ENCODE results near the gene ADARB2. TPM values are rescaled to one million over a fixed set of nuclear protein-coding genes. Genes with fewer than 3 reads are reported as not detected.

The ADARB2 gene
- total and polyA plus RNA-seq, 4 donors: 0.55 to 0.70 (median 0.59) TPM; not detected in 1

- whole genome bisulfite sequencing: 77% methylated on average over 23 of the region's 23 CpGs
- TF ChIP-seq ZBTB33 (IDR thresholded peaks at IDR 0.05) (no peak), MAX (IDR thresholded peaks at IDR 0.05) (no peak), CTCF (IDR thresholded peaks at IDR 0.05; ENCODE audit: low read depth, low read length, missing input control) (no peak), ATF3 (IDR thresholded peaks at IDR 0.05) (no peak), TAF1 (conservative IDR thresholded peaks at IDR 0.05) (no peak), FOXA2 (IDR thresholded peaks at IDR 0.05) (no peak), HNF4A (conservative IDR thresholded peaks at IDR 0.05) (no peak), REST (IDR thresholded peaks at IDR 0.05) (no peak), JUND (IDR thresholded peaks at IDR 0.05) (no peak), YY1 (IDR thresholded peaks at IDR 0.05) (no peak), RXRA (IDR thresholded peaks at IDR 0.05) (no peak), RAD21 (IDR thresholded peaks at IDR 0.05) (no peak), SP1 (IDR thresholded peaks at IDR 0.05) (no peak), GABPA (IDR thresholded peaks at IDR 0.05 in 1 of 2, conservative IDR thresholded peaks at IDR 0.05 in 1 of 2) (no peak)
These were observed 269.8 kb downstream of the ADARB2 start for GRCh38 chr10:1467334-1468076.

More at GRCh38 chr10:1467334-1468076, 269.8 kb downstream of the ADARB2 start:
- Histone ChIP-seq H3K4me3 (ENCODE audit: low read depth in 1 of 3, low read length in 3 of 3) (no peak overlapping the region), H3K9ac (ENCODE audit: low read depth in 1 of 2, low read length in 2 of 2) (no peak overlapping the region), H3K36me3 (ENCODE audit: control insufficient read depth in 4 of 4, insufficient read depth in 3 of 4, low read depth in 1 of 4, low read length in 3 of 4) (no peaks in the 10 kb centered on the region), H3K4me1 (ENCODE audit: control insufficient read depth in 4 of 4, insufficient read depth in 4 of 4, low read length in 3 of 4) (no peaks in the 10 kb centered on the region), H3K27ac (ENCODE audit: low read depth in 1 of 2, low read length in 2 of 2) (no peak overlapping the region), H3K9me3 (ENCODE audit: control insufficient read depth in 4 of 4, low read length in 3 of 4) (peaks cover 0 to 2% (median 0%) of the 10 kb centered on the region in 4 donors), H3K27me3 (ENCODE audit: control insufficient read depth in 4 of 4, insufficient read depth in 4 of 4, low read length in 3 of 4) (peaks cover 0 to 3% (median 0%) of the 10 kb centered on the region in 4 donors)
- DNase-seq (ENCODE audit: low spot score): no peak
